Left hindlimb (tissue), 1 donor: ENCODE data around the gene C1QC.
"Not testable (repeated sequence)": the region's sequence is repeated elsewhere in the genome, so short reads cannot be mapped to it uniquely, and the experiment has no call there.

Experiments used
- DNase-seq: peaks from one replicate; pipeline ENCODE4 v3.0.0-alpha.2; 2018

The C1QC gene

DNA sequence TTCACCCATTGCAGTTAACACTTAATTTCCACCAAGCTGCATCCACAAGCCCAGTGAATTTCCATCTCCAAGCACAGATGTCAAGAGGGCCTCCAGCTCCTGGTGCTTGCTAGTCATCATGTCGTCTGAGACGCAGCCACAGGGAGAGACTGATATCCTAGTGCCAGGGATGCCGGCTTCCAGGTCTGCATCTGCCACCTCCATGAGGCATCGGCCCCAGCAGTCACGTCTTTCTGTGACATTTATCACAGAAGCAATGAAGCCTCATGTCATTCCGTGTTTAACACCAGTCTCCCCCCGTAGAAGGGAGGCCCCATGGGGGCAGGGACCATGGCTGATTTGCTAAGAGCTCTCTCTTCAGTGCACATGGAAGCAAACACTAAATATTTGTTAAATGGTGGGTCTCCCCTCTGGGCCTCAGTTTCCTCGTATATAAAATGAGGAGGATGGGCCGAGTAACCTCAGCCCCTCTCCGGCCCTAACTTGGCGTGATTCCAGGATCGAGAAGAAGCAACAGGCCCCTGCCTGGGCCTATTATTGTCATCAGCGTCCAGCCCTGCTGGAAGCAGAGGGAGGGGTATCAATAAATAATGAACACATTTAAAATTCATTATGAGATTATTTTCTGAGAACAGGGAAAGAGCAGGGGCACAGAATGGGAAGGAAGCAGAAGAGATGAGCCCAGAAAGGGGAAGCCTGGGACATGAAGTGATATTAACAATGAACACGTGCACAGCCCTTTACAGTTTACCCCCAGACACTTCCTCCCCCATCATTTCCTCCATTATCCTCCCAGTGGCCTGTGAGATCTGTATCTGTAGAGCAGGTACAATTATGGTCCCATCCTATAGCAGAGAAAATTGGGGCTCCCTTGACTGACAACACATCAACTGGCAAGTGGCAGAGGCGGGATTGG is 8.8 kb downstream of the C1QC start:
- no peak for DNase-seq

DNA sequence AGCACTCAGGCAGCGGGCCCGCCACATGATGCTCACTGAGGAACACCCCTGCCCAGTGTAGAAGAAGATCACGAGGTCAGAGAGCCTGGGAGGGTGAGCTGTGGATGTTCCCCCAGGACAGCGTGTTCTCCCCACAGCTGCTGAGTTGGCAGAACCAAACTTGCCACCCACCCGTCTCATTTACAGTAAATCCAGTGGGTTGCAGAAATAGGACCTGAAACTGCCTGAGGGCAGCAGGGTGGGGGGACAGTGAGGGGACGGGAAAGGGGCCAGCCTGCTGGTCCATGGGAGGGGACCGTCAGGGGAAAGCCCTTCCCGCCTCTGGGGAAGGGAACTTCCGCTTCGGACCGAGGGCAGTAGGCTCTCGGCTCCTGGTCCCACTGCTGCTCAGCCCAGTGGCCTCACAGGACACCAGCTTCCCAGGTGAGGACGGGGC is 9.5 kb downstream of the C1QC start, which contains the start of gene C1QB:
Gene C1QB, plus strand, starts transcription at position 356 of the 436 bp plus-strand sequence. CDS start 6,227 bp downstream, outside the sequence.
- DNase-seq = no peak

DNA sequence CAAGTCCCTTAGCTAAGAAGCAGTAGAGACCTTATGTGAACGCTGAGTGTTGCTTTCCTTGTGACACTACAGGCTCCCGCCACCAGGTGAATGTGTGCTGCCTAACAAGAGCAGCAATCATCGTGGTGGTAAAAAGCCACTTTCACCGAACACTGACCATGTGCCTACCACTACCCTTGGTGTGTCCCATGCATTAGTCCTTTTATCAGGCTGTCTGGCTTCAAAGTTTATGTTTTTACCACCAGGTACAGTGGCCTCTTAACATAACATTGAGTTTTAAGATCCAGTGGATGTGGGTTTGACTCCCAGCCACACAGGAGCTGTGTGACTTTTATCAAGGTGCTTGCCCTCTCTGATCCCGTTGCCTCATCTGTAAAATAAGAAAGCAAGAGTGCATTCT is 11.3 kb downstream of the C1QC start:
- DNase-seq = no peak

DNA sequence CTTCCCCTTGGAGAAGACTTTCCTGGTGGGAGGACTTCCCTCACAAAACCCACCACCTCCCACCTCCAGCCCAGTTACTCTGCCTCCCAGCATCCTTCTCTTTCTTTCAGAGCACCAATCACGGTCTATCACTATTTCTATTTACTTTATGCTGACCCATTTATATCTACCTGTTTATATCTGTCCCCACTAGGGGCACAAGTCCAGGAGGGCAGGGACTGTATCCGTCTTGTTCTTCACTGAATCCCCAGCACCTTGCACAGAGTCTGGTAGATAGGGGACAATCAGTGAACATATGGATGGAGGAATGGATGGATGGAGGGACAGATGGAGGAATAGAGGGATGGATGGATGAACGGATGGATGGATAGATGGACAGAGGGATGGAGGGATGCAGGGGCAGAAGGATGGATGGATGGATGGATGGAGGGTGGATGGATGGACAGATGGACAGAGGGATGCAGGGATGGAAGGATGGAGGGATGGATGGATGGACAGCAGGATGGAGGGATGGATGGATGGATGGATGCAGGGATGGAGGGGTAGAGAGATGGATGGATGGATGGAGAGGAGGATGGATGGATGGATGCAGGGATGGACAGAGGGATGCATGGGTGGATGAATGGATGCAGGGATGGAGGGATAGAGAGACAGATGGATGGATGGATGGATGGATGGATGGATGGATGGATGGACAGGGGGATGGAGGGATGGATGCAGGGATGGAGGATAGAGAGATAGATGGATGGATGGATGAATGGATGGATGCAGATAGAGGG is 15.1 kb downstream of the C1QC start:
- DNase-seq = no peak

DNA sequence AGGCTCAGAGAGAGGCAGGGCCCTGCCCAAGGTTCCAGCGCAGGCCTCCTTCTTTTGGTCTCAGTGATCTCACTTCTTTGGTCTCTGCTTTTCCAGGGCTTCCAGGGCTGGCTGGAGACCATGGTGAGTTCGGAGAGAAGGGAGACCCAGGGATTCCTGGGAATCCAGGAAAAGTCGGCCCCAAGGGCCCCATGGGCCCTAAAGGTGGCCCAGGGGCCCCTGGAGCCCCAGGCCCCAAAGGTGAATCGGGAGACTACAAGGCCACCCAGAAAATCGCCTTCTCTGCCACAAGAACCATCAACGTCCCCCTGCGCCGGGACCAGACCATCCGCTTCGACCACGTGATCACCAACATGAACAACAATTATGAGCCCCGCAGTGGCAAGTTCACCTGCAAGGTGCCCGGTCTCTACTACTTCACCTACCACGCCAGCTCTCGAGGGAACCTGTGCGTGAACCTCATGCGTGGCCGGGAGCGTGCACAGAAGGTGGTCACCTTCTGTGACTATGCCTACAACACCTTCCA is 17.3 kb downstream of the C1QC start:
- DNase-seq = peak; percentile 21

DNA sequence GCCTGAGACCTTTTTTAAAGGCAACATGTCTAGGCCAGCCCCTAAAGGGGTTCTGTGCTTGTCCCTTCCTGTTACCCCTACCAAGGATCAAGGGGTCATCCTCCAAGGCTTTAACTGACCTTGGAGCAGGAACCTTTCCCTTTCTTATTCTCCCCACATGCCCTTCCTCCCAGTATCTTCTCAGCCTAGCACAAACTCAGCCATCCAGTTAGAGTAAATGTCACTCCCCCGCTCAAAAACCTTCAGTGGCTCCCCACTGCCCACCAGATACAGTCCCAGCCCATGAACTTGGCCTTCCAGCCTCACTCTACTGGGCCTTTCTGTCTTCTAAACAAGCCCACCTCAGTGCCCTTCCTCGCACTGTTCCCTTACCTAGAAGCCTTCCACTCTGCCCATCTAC is 18.4 kb downstream of the C1QC start:
- DNase-seq = no peak

DNA sequence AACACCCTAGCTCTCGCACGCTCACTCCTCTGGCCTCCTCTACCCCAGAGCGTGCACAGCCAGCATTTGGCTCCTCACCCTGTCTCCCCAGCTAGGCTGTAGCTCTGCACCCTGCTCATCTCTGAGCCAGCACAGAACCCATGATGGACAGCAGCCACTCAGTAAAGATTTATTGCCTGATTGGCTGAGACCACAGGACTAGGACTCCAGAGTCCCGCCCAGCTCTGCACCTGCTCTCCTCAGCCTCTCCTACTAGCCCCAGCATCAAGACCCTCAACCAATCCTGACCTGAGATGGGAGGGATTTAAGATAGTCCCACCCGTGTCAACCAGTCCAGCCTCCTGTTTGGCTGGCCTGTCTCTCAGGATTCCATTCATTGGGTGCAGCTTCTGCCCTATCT is 18.9 kb downstream of the C1QC start:
- no peak for DNase-seq

DNA sequence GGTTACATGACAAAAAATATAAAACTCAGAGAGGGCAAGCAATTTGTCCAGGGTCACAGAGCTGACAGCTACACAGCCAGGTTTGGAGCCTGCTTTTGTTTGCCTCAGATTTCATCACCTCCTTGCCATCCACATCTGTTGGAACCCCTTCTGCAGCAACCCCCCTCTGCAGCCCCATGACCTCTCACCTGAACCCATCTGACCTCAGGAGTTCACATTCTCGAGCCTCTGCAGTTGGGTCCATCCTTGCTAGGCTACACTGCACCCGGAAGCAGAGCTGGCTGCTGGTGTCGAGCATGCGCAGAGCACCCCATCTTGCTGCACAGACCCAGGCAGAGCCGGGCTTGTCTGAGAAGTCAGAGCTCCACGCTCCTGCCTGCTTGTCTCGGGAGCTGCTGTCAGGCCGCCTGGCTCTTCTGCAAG is 19.6 kb downstream of the C1QC start:
- DNase-seq = peak; percentile 6

DNA sequence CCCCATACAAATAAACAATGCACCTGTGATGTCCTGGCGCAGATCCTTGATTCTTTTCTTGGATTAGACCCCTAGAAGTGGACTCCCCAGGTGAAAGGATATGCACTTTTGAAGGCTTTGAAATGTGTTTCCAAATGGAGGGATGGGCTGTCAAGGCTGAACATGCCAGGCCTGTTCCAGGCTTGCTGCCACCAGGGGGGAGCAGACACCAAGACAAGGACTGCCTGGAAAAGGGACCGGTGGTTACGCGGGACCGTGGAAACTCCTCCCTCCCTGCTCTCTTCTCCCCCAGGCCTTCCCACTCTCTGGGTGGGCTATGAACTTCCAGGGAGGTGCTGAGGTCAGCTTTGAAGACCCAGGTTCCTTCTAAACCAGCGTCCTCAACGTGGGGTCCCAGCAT is 22.3 kb downstream of the C1QC start:
- peak; percentile 58 for DNase-seq

DNA sequence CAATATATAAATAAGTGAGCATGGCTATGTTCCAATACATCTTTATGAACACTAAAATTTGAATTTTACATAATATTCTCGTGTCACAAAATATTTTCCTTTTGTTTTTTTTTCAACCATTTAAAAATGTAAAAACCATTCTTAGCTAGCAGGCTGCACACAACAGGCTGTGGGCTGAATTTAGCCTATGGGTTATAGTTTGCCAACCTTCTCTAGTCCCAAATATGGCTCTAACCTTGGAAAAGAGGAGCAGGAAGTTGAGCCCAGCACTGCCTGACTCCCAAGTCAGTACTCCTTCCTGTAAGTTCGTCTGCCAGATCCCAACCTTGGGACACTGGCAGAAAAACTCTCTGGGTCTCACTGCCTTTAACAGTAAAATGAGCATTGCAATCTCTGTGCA is 23.0 kb downstream of the C1QC start:
- DNase-seq = peak; percentile 11

DNA sequence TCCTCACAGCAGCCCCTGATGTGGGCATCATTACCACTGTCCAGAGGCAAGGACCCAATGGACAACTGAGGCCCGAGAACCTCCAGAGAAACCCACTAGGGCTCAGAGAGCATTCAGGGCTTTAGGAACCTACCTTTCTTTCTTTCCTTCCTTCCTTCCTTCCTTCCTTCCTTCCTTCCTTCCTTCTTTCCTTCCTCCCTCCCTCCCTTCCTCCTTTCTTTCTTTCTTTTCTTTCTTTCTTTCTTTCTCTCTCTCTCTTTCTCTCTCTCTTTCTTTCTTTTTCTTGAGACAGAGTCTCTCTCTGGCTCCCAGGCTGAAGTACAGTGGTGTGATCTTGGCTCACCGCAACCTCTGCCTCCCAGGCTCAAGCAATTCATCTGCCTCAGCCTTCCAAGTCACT is 25.4 kb downstream of the C1QC start:
- not testable (repeated sequence) for DNase-seq

DNA sequence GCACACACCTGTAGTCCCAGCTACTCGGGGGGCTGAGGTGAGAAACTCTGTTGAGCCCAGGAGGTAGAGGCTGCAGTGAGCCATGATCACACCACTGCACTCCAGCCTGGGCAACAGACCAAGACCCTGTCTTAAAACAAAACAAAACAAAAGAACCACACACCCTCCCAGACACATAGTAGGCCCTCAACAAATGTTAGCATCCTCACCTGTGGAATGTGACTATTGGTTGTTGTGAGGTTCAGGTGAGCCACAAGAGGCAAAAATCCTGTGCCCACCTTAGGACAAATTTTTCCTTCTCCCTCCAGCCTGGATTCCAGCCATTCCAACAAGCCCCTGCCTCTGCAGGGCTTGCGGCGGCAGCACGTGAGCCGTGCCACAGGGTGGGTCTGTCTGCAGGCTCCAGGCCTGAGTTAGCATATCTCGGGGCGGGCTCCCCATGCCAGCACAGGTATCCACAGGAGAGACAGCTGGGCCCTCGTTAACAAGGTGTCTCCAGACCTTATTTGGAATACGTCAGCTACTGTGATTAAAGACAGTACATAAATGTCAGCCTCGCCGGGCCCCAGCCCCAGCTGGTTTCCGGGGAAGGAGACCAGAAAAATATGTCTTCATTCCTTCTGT is 27.0 kb downstream of the C1QC start:
- DNase-seq = peak; percentile 21

DNA sequence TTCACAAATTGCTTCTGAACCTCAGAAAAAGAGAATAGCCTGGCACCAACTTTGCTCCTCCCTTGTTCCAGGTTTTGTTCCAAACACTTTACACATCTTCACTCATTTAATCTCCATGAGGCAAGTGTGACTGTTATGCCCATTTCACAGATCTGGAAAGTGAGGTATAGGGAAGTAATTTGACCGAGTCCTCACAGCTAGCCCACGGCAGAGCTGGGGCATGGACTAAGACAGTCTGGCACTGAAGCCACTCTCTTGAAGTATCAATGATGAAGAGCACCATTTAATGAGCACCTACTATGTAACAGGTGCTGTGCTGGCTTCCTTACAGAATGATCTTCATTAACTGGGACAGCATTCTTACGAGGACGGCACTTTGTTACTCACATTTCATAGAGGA is 28.6 kb downstream of the C1QC start:
- peak; percentile 10 for DNase-seq

DNA sequence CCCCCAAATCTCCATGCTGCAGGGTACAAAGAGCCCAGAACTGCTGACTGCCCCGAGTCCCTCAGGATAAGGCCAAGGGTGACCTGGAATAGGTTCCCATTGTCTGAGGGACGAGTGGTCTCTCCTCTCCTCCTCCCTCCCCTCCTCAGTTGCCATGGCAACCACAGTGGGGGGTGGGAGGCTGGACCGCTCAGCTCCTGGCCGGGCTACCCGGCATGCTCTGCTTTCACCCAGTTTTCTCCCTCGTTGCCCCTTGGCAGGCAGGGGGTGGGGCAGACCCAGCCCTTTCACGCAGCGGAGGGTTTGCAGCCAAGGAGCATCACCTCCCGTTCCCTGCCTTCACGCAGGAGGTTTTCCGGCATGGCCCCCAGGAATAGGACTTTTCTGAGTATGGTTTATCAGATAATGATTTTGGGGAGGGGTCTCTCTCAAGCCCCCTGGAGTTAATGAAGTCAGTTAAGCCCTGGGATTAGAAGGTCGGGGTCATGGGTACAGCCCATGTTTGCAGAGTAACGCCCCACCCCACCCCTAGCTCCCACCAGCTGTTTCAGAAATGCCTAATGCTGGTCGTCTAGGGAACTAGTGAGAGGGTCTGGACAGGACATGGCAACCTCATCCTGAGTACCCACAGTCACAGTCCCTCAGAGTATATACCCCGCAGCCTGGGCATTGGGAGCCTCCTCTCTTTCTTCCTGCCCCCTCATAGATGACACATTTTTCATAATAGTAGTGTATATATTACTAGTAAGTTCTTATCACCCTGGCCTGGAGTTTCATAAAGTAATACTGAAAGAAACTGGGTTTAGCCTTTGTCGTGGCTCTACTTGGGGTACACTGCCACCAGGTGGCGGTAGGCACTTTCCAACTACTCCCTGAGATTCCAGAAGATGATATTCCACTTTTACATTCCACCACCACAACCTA is 30.3 kb downstream of the C1QC start:
- DNase-seq = no peak

DNA sequence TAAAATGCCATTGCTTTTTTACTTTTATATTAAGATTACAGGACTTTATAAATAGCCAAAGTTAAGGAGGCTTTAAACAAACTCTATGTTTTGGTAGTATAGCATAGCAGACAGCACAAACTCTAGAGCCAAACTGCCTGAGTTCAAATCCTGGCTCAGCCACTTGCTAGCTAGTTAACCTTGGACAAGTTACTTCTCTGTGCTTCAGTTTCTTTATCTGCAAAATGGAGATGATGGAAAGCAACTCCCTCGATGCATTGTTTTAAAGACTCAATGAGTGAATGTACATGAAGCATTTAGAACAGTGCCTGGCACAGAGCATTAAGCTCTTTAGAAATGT is 30.9 kb downstream of the C1QC start:
- DNase-seq = no peak

DNA sequence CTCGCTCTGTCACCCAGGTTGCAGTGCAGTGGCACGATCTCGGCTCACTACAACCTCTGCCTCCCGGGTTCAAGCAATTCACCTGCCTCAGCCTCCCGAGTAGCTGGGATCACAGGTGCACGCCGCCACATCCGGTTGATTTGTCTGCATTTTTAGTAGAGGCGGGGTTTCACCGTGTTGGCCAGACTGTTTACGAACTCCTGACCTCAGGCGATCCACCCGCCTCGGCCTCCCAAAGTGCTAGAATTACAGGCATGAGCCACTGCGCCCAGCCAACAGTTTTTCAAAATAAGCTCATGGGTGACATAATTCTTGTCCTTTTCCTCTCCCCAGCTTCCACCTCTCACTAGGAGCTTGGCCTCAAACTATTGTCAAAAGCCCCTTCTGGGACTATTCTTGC is 32.7 kb downstream of the C1QC start:
- DNase-seq = not testable (repeated sequence)

DNA sequence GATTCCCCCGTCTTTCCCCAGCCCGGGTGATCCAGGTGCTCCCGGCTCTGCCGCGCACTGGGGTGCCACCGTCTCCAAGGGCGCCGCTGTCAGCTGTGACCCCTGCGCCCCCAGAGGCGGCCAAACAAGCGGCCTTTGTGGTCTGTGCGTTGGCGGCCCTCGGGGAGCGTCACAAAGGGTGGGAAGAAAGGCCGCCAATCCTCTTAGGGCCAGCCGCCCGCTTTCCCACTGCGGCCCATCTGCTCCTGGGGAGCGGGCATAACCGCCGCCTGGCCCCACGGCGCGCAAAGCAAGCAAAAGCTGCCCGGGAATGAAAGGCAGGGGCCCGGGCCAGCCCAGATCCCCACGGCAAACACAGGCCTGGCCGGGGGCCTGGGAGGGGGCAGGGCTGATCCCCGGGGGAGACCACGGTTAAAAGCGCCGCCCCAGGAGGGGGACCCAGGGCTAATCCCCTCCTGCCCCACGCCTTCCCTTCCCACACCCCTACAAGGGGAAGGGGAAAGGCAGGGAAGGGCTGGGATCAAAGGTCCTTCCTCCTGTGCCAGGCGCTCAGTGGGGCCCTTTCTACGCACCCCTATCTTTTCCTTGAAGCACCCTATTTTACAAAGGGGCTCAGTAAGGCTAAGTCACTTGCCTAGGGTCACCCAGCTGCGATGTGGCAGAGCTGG is 33.6 kb downstream of the C1QC start:
- no peak for DNase-seq

DNA sequence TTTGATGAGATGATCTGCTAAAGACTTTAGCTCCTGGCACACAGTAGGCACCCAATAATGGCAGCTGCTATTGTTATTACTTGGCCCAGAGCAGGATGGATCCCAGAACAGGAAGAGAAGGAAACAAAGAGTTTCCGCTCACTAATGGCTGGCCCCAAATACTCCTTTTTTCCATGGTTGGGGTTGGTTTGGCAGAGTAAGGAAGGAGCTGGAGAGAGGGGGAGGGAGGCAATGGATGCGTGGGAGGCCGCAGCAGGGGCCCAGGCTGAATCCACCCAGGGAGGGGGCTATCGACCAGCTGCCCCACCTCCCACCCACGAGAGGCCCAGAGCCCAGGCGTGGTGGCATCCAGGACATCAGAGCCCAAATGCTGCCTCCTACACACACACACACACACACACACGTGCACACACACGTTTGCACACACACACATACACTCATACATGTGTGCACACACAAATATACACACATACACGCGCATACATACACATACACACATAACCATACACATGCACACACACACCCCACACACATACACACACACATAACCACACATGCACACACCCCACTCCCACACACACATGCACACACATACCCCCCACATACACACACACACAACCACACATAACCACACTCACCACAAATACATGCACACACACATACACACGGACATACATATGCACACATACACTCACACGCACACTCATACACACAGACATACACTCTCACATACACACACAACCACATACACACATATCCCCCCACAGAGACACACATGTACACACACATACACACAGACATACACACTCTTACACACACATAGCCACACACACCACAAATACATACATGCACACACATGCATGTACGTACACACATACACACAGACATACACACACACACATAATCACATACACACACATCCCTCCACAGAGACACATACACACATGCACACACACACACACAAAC is 34.8 kb downstream of the C1QC start:
- peak; percentile 58 for DNase-seq

DNA sequence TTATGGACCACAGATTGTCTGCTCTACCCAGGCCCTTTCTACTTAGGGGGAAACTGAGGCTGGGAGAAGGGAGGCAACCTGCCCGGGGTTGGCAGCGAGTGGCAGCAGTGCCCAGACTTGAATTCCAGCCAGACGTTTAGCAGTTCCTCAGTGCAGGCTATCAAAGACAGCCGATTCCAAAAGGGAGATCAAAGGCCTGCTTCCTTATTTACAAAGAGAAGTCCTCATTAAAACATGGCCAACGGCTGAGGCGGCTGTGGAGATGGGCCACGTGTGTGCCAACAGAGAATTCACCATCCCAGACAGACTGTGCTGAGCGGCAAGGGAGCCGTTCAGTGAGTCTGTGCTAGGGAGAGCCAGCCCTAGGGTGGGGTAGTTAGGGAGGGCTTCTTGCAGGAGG is 37.3 kb downstream of the C1QC start:
- no peak for DNase-seq

DNA sequence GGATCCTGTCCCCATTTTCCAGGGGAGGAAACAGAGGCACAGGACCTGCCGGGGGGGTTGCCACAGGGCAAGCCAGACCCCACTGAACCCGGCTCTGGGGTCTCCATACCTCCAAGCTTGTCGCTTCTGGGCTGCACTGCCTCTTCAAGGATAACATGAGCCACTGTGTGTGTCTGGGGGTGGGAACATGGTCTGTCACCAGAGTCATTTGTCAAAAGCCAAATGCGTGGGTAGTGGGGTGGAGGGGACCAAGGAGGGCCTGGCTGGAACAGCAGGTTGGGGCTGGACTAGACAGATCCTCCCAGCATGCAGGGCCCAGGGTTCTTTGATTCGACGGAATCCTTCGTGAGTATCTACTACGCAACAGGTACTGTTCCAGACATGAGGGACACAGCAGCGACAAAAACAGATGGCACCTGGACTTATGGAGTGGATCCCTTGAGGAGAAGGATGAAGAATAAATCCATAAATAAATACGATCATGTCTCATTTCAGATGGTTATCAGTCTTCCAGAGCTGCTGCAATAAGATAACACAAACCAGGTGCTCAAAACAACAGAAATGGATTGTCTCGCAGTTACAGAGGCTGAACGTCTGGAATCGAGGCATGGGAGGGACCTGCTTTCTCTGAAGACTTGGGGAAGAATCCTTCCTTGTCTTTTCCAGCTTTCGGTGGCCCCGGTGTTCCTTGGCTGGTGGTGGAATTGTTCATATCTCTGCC is 38.3 kb downstream of the C1QC start:
- DNase-seq = no peak
